Caco-2 (cell line): Measurements from ENCODE around the gene PKDREJ. TPM values are rescaled to one million over a fixed set of nuclear protein-coding genes. Genes with fewer than 3 reads are reported as not detected.
"Not testable (repeated sequence)": the region's sequence is repeated elsewhere in the genome, so short reads cannot be mapped to it uniquely, and the experiment has no call there.

Source experiments
- BruUV-seq: library from RNA; stranded (reverse); fragments of 400-500 nt; replicated peaks from 2 replicates; lab custom pipeline; 2021; lab: Mats Ljungman, UMichigan
- CTCF ChIA-PET: fragments of 300-600 bp; sonication (Branson Sonifier 250); formaldehyde crosslinking; loops from one replicate; lab custom pipeline; 2022; ENCODE audit warnings: antibody characterized with exemption; lab: Charles Lee
- POLR2A ChIA-PET: fragments of 300-600 bp; sonication (Branson Sonifier 250); formaldehyde crosslinking; loops from one replicate; lab custom pipeline; 2022; ENCODE audit warnings: antibody characterized with exemption; lab: Charles Lee
- DNase-seq, 2 experiments: peaks; one replicate each; pipeline versions ENCODE4 v3.0.0 to v3.0.0-alpha.2; 2020 to 2022
- H3K27me3 ChIP-seq: replicated peaks from 2 replicates; pipeline ENCODE4 v1.6.0; 2011; ENCODE audit warnings: low read length; ENCODE audit not compliant: control insufficient read depth, insufficient read depth
- H3K36me3 ChIP-seq: 2 replicates; pipeline ENCODE4 v1.5.1; 2011; ENCODE audit warnings: low read length; ENCODE audit not compliant: control insufficient read depth, insufficient read depth
- H3K4me1 ChIP-seq: fragments of 250-450 bp; sonication (Bioruptor Pico); 2 replicates; pipeline ENCODE4 v1.5.1; 2020; ENCODE audit warnings: mild to moderate bottlenecking
- H3K4me3 ChIP-seq: 2 replicates; pipeline ENCODE4 v1.5.1; 2011; ENCODE audit warnings: low read depth, mild to moderate bottlenecking, control low read depth, low read length
- H3K9me3 ChIP-seq: fragments of 250-450 bp; sonication (Bioruptor Pico); 2 replicates; pipeline ENCODE4 v1.5.1; 2020; ENCODE audit warnings: mild to moderate bottlenecking, moderate library complexity
- H3K27ac Mint-ChIP-seq: one replicate; pipeline ENCODE4 v1.8.0; 2022; ENCODE audit warnings: mixed read lengths; ENCODE audit not compliant: unreplicated experiment
- H3K27me3 Mint-ChIP-seq: one replicate; pipeline ENCODE4 v1.8.0; 2022; ENCODE audit warnings: mixed read lengths; ENCODE audit not compliant: insufficient read depth, unreplicated experiment
- H3K36me3 Mint-ChIP-seq: one replicate; pipeline ENCODE4 v1.8.0; 2022; ENCODE audit warnings: mild to moderate bottlenecking, mixed read lengths; ENCODE audit not compliant: insufficient read depth, unreplicated experiment
- H3K4me1 Mint-ChIP-seq: one replicate; pipeline ENCODE4 v1.8.0; 2022; ENCODE audit warnings: low read depth, mixed read lengths; ENCODE audit not compliant: unreplicated experiment
- H3K4me3 Mint-ChIP-seq: one replicate; pipeline ENCODE4 v1.8.0; 2022; ENCODE audit warnings: mild to moderate bottlenecking, moderate library complexity, mixed read lengths; ENCODE audit not compliant: unreplicated experiment
- H3K9me3 Mint-ChIP-seq: one replicate; pipeline ENCODE4 v1.8.0; 2022; ENCODE audit warnings: mixed read lengths; ENCODE audit not compliant: unreplicated experiment
- intact Hi-C: fragments of 100-400 bp; cut with micrococcal nuclease; formaldehyde crosslinking; loops from one replicate; pipeline ENCODE4 v1.10.0; 2022; ENCODE audit not compliant: unreplicated experiment
- total RNA-seq: library from RNA; stranded (reverse); gene quantifications from 2 replicates; pipeline ENCODE4 v1.2.3, GENCODE V29; 2022
- TF ChIP-seq, protein P1 (sequence below), 2 experiments: fragments of 200-600 bp in 1 of 2; IDR thresholded peaks; 1 replicate in 1 of 2; 2 replicates in 1 of 2; pipeline versions ENCODE4 v1.5.1 to v1.8.0; 2011 to 2022; ENCODE audit warnings: antibody characterized with exemption in 1 of 2, control low read depth in 1 of 2, inconsistent platforms in 1 of 2, low read depth in 1 of 2, low read length in 1 of 2, mild to moderate bottlenecking in 1 of 2, moderate library complexity in 1 of 2; ENCODE audit not compliant: insufficient read depth in 1 of 2, severe bottlenecking in 1 of 2, unreplicated experiment in 1 of 2

PKDREJ gene
- total RNA-seq, 1 experiment from 2014 or later = not detected

DNA sequence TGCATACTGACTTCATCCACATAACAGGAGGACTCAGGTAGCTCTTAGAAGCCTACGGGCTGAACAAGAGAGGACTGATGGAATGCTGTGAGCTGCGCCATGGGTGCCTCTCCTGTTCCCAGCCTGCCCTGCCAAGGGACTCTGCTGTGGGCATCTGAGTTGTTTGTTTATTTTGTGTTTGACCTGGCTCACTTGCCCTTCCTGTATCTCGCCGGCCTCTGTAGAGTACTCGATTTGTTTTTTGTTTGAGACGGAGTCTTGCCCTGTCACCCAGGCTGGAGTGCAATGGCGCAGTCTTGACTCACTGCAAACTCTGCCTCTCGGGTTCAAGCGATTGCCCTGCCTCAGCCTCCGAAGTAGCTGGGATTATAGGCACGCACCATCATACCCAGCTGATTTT is 6.4 kb upstream of the PKDREJ start:
- TF ChIP-seq, protein P1, sequence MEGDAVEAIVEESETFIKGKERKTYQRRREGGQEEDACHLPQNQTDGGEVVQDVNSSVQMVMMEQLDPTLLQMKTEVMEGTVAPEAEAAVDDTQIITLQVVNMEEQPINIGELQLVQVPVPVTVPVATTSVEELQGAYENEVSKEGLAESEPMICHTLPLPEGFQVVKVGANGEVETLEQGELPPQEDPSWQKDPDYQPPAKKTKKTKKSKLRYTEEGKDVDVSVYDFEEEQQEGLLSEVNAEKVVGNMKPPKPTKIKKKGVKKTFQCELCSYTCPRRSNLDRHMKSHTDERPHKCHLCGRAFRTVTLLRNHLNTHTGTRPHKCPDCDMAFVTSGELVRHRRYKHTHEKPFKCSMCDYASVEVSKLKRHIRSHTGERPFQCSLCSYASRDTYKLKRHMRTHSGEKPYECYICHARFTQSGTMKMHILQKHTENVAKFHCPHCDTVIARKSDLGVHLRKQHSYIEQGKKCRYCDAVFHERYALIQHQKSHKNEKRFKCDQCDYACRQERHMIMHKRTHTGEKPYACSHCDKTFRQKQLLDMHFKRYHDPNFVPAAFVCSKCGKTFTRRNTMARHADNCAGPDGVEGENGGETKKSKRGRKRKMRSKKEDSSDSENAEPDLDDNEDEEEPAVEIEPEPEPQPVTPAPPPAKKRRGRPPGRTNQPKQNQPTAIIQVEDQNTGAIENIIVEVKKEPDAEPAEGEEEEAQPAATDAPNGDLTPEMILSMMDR (IDR thresholded peaks at IDR 0.05; ENCODE audit: insufficient read depth in 1 of 2, low read depth in 1 of 2, low read length in 1 of 2, severe bottlenecking in 1 of 2, unreplicated experiment in 1 of 2) = no peak
- H3K36me3 Mint-ChIP-seq = peaks cover 26% of the 10 kb centered on the region
- H3K27me3 ChIP-seq = no peaks in the 10 kb centered on the region
- ChIA-PET CTCF (no interaction called here), POLR2A (interaction anchor here (0.5 kb wide), 1 partner anchor 133 kb away, joined by 4 read pairs; no protein-coding TSS in a partner anchor)
- peaks cover 9% of the 10 kb centered on the region for H3K4me1 ChIP-seq
- DNase-seq = no peak
- BruUV-seq = no TSS peak
- H3K9me3 ChIP-seq = peaks cover 12% of the 10 kb centered on the region
- intact Hi-C loops = no loop called here
- H3K4me3 ChIP-seq = no peak overlapping the region
- H3K9me3 Mint-ChIP-seq = peaks cover 6% of the 10 kb centered on the region
- no peaks in the 10 kb centered on the region for H3K4me1 Mint-ChIP-seq
- H3K27ac Mint-ChIP-seq = peak overlapping the region; percentile 63
- H3K36me3 ChIP-seq = peaks cover 3% of the 10 kb centered on the region
- H3K27me3 Mint-ChIP-seq = no peaks in the 10 kb centered on the region
- peak overlapping the region; percentile 90 for H3K4me3 Mint-ChIP-seq

DNA sequence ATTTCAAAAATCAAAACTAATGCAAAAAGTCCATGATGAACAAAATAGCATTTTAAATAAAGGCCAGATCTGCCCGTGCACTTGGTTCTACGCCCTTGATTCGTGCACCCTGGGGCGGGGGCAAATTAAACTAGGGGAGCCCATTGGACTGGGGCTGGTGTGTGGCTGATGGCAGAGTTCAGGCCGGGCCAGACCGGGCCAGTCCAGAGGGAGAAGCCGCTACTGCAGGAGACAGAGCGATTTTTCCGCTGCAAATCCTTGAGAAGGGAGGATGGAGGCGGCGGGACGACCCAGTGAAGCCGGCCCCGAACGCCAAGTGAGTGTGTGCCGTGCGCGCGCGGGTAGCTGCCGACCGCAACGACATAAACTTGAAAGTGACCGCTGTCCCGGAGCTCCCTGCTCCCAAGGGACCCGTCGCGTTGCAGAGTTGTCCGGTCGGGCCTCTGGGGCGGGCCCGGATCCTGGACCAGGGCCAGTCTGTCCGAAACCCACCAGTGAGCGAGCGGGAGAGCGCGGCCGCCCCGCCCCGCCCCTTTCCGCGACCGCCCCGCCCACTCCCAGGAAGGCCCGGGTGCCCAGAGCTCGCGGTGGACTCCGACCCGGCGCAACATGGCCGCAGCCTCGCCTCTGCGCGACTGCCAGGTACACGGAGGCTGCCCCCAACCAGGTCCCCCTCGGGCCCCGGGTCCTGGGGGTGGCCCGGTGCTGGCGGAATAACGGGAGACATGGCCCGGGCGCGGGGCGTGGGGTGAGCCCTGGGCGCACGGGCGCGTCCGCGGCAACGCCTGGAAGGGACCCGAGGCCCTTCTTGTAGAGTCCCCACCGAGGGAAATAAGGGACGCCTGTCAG is 4.5 kb upstream of the PKDREJ start, which contains the start of gene TTC38:
Gene TTC38 (plus strand): TSS at position 578 of the 849 bp plus-strand sequence. CDS start 32 bp downstream, at position 610.
- ChIA-PET POLR2A (interaction anchor here (0.6 to 1.4 kb wide), 8 partner anchors 12 to 1321 kb away, joined by 3 to 8 read pairs (median 4); partner anchors contain the start of gene CDPF1), CTCF (interaction anchor here (0.6 kb wide), 2 partner anchors 29 to 123 kb away, joined by 4 to 6 read pairs; partner anchors contain the start of gene GTSE1)
- H3K27me3 Mint-ChIP-seq = no peaks in the 10 kb centered on the region
- H3K9me3 ChIP-seq = peaks cover 14% of the 10 kb centered on the region
- peak within 1 kb of the TSS; percentile 75 for H3K27ac Mint-ChIP-seq
- TF ChIP-seq, protein P1 (IDR thresholded peaks at IDR 0.05; ENCODE audit: insufficient read depth in 1 of 2, low read depth in 1 of 2, low read length in 1 of 2, severe bottlenecking in 1 of 2, unreplicated experiment in 1 of 2) = no peak
- H3K4me1 Mint-ChIP-seq = no peaks in the 10 kb centered on the region
- no peaks in the 10 kb centered on the region for H3K27me3 ChIP-seq
- peaks cover 3% of the 10 kb centered on the region; the same call in 1 of the 2 replicates for H3K36me3 ChIP-seq
- H3K4me3 Mint-ChIP-seq = peak within 1 kb of the TSS; percentile 90
- intact Hi-C loops = loop anchor here (1.0 kb wide), 3 partner anchors 17 to 145 kb away; partner anchors contain the start of genes CDPF1 and GTSE1
- H3K36me3 Mint-ChIP-seq = peaks cover 13% of the 10 kb centered on the region
- peak within 1 kb of the TSS; percentile 80 for H3K4me3 ChIP-seq
- peak; percentile 89 to 90 for DNase-seq
- peaks cover 16% of the 10 kb centered on the region for H3K4me1 ChIP-seq
- TSS peak; percentile 47 for BruUV-seq
- H3K9me3 Mint-ChIP-seq = peaks cover 6% of the 10 kb centered on the region

DNA sequence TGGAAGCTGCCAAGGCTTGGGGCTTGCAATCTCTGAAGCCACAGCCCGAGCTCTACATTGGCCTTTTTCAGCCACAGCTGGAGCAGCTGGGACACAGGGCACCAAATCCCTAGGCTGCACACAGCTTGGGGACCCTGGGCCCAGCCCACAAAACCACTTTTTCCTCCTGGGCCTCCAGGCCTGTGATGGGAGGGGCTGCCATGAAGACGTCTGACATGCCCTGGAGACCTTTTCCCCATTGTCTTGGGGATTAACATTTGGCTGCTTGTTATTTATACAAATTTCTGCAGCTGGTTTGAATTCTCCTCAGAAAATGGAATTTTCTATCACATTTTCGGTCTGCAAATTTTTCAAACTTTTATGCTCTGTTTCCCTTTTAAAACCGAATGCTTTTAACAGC is 2.5 kb upstream of the PKDREJ start:
- H3K27me3 ChIP-seq, CTCF ChIA-PET, intact Hi-C loops, H3K36me3 ChIP-seq, H3K4me3 ChIP-seq, H3K4me3 Mint-ChIP-seq, BruUV-seq, H3K9me3 Mint-ChIP-seq, H3K27me3 Mint-ChIP-seq, POLR2A ChIA-PET, H3K4me1 Mint-ChIP-seq, DNase-seq, H3K27ac Mint-ChIP-seq: not testable (repeated sequence)
- peaks cover 14% of the 10 kb centered on the region for H3K9me3 ChIP-seq
- H3K36me3 Mint-ChIP-seq = peaks cover 13% of the 10 kb centered on the region
- H3K4me1 ChIP-seq = peaks cover 16% of the 10 kb centered on the region

DNA sequence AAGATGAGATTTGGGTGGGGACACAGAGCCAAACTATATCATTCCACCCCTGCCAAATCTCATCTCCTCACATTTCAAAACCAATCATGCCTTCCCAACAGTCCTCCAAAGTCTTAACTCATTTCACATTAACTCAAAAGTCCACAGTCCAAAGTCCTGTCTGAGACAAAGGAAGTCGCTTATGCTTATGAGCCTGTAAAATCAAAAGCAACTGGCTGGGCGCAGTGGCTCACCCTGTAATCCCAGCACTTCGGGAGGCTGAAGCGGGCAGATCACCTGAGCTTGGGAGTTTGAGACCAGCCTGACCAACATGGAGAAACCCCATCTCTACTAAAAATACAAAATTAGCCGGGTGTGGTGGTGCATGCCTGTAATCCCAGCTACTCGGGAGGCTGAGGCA is 1.4 kb upstream of the PKDREJ start:
- H3K4me1 Mint-ChIP-seq, intact Hi-C loops, H3K27me3 ChIP-seq, BruUV-seq, H3K4me3 Mint-ChIP-seq, POLR2A ChIA-PET, H3K4me3 ChIP-seq, DNase-seq, H3K9me3 Mint-ChIP-seq, CTCF ChIA-PET, H3K27me3 Mint-ChIP-seq, H3K36me3 ChIP-seq, H3K27ac Mint-ChIP-seq: not testable (repeated sequence)
- peaks cover 14% of the 10 kb centered on the region for H3K9me3 ChIP-seq
- peaks cover 16% of the 10 kb centered on the region for H3K4me1 ChIP-seq
- peaks cover 13% of the 10 kb centered on the region for H3K36me3 Mint-ChIP-seq
